Activated CD4-positive, alpha-beta memory T cell treated with anti-CD3 and anti-CD28 coated beads, Interleukin-2, amount 10 ng/mL, durations not matched to agents 7 days and 5 days (primary cell): ENCODE data around the gene NELFCD. TPM values are rescaled to one million over a fixed set of nuclear protein-coding genes. Genes with fewer than 3 reads are reported as not detected.

Experiments
- CTCF ChIA-PET: fragments of 350-600 bp; sonication (Branson Sonifier 250); formaldehyde crosslinking; loops from one replicate; lab custom pipeline; 2021; ENCODE audit warnings: antibody characterized with exemption, inconsistent platforms; lab: Charles Lee
- POLR2A ChIA-PET: fragments of 350-600 bp; sonication (Branson Sonifier 250); formaldehyde crosslinking; loops from one replicate; lab custom pipeline; 2021; ENCODE audit warnings: antibody characterized with exemption; lab: Charles Lee
- DNase-seq: peaks from one replicate; pipeline ENCODE4 v3.0.0-alpha.2; 2020
- H3K27ac Mint-ChIP-seq: one replicate; pipeline ENCODE4 v1.8.0; 2021; ENCODE audit warnings: mild to moderate bottlenecking, mixed read lengths
- H3K27me3 Mint-ChIP-seq: one replicate; pipeline ENCODE4 v1.8.0; 2021; ENCODE audit warnings: mixed read lengths
- H3K36me3 Mint-ChIP-seq: one replicate; pipeline ENCODE4 v1.8.0; 2021; ENCODE audit warnings: low read depth, mixed read lengths
- H3K4me1 Mint-ChIP-seq: one replicate; pipeline ENCODE4 v1.8.0; 2021; ENCODE audit warnings: mixed read lengths
- H3K4me3 Mint-ChIP-seq: one replicate; pipeline ENCODE4 v1.8.0; 2021; ENCODE audit warnings: mild to moderate bottlenecking, mixed read lengths
- H3K9me3 Mint-ChIP-seq: one replicate; pipeline ENCODE4 v1.8.0; 2021; ENCODE audit warnings: mixed read lengths
- total RNA-seq, 2 experiments: library from RNA; stranded (reverse); gene quantifications; one replicate each; pipeline ENCODE4 v1.2.3, GENCODE V29; 2021

Gene NELFCD
- total RNA-seq, 2 experiments from 2014 or later: 63.3 to 69.0 TPM

GRCh38 chr20:59017493-59018231 lies 36.6 kb downstream of the NELFCD start:
- ChIA-PET CTCF (interaction anchor here (1.0 kb wide), 1 partner anchor 15 kb away, joined by 3 read pairs; the partner anchor contains the start of gene ATP5F1E), POLR2A (interaction anchor here (1.6 to 2.2 kb wide), 3 partner anchors 9 to 28 kb away, joined by 4 to 12 read pairs (median 6); partner anchors contain the start of gene ATP5F1E)
- H3K4me3 Mint-ChIP-seq: no peak overlapping the region
- H3K27me3 Mint-ChIP-seq: no peaks in the 10 kb centered on the region
- peaks cover 12% of the 10 kb centered on the region for H3K36me3 Mint-ChIP-seq
- no peak overlapping the region for H3K27ac Mint-ChIP-seq
- no peaks in the 10 kb centered on the region for H3K9me3 Mint-ChIP-seq
- peaks cover 37% of the 10 kb centered on the region for H3K4me1 Mint-ChIP-seq
- DNase-seq: no peak

- Mint-ChIP-seq H3K4me3 (no peak overlapping the region), H3K27ac (no peak overlapping the region), H3K36me3 (peaks cover 22% of the 10 kb centered on the region), H3K4me1 (peaks cover 28% of the 10 kb centered on the region), H3K9me3 (no peaks in the 10 kb centered on the region), H3K27me3 (no peaks in the 10 kb centered on the region)
- CTCF ChIA-PET: no interaction called here
- POLR2A ChIA-PET: interaction anchor here (1.3 to 1.6 kb wide), 2 partner anchors 13 to 14 kb away, joined by 4 to 12 read pairs; partner anchors contain the start of gene ATP5F1E
- no peak for DNase-seq
Observed at GRCh38 chr20:59018817-59019216, 37.8 kb downstream of the NELFCD start.

GRCh38 chr20:59019217-59019616 lies 38.2 kb downstream of the NELFCD start, which contains the start of gene TUBB1:
TSS of gene TUBB1 (plus strand) at chr20:59019429. CDS start at chr20:59019523, 94 bp downstream.
- no peak for DNase-seq
- peaks cover 26% of the 10 kb centered on the region for H3K36me3 Mint-ChIP-seq
- peaks cover 24% of the 10 kb centered on the region for H3K4me1 Mint-ChIP-seq
- H3K4me3 Mint-ChIP-seq: no peak within 1 kb of the TSS
- no peaks in the 10 kb centered on the region for H3K27me3 Mint-ChIP-seq
- CTCF ChIA-PET: no interaction called here
- POLR2A ChIA-PET: interaction anchor here (1.2 to 1.3 kb wide), 2 partner anchors 10 to 13 kb away, joined by 4 read pairs; partner anchors contain the start of gene ATP5F1E
- no peaks in the 10 kb centered on the region for H3K9me3 Mint-ChIP-seq
- no peak within 1 kb of the TSS for H3K27ac Mint-ChIP-seq

GRCh38 chr20:59020938-59021551 lies 40.0 kb downstream of the NELFCD start:
- DNase-seq: no peak
- Mint-ChIP-seq H3K27me3 (no peaks in the 10 kb centered on the region), H3K9me3 (no peaks in the 10 kb centered on the region), H3K36me3 (peaks cover 38% of the 10 kb centered on the region), H3K4me1 (peaks cover 20% of the 10 kb centered on the region), H3K27ac (no peak overlapping the region), H3K4me3 (no peak overlapping the region)
- CTCF ChIA-PET: no interaction called here
- POLR2A ChIA-PET: no interaction called here

GRCh38 chr20:59022754-59023153 lies 41.7 kb downstream of the NELFCD start:
- no peak overlapping the region for H3K27ac Mint-ChIP-seq
- DNase-seq: no peak
- peaks cover 17% of the 10 kb centered on the region for H3K4me1 Mint-ChIP-seq
- H3K36me3 Mint-ChIP-seq: peaks cover 54% of the 10 kb centered on the region
- ChIA-PET CTCF (no interaction called here), POLR2A (interaction anchor here (1.2 to 1.9 kb wide), 2 partner anchors 9 to 40 kb away, joined by 4 read pairs; partner anchors contain the start of gene ATP5F1E)
- H3K4me3 Mint-ChIP-seq: no peak overlapping the region
- H3K27me3 Mint-ChIP-seq: no peaks in the 10 kb centered on the region
- H3K9me3 Mint-ChIP-seq: no peaks in the 10 kb centered on the region

GRCh38 chr20:59023616-59024015 lies 42.6 kb downstream of the NELFCD start:
- POLR2A ChIA-PET: interaction anchor here (1.2 kb wide), 1 partner anchor 9 kb away, joined by 4 read pairs; the partner anchor contains the start of gene ATP5F1E
- H3K4me1 Mint-ChIP-seq: peaks cover 25% of the 10 kb centered on the region

GRCh38 chr20:59024111-59024530 lies 43.1 kb downstream of the NELFCD start:
- H3K36me3 Mint-ChIP-seq: peaks cover 65% of the 10 kb centered on the region
- POLR2A ChIA-PET: interaction anchor here (1.0 to 1.2 kb wide), 2 partner anchors 8 to 41 kb away, joined by 3 to 4 read pairs; partner anchors contain the start of gene ATP5F1E

More at GRCh38 chr20:59023616-59024015, 42.6 kb downstream of the NELFCD start:
- CTCF ChIA-PET: no interaction called here
- Mint-ChIP-seq H3K27ac (no peak overlapping the region), H3K9me3 (no peaks in the 10 kb centered on the region), H3K27me3 (no peaks in the 10 kb centered on the region), H3K36me3 (peaks cover 60% of the 10 kb centered on the region), H3K4me3 (no peak overlapping the region)
- DNase-seq: no peak

GRCh38 chr20:59025086-59025485 lies 44.0 kb downstream of the NELFCD start:
- Mint-ChIP-seq H3K36me3 (peaks cover 75% of the 10 kb centered on the region), H3K4me1 (peaks cover 40% of the 10 kb centered on the region), H3K27ac (no peak overlapping the region), H3K9me3 (no peaks in the 10 kb centered on the region), H3K4me3 (no peak overlapping the region), H3K27me3 (no peaks in the 10 kb centered on the region)
- ChIA-PET CTCF (no interaction called here), POLR2A (interaction anchor here (1.0 kb wide), 1 partner anchor 42 kb away, joined by 3 read pairs; no protein-coding TSS in a partner anchor)
- DNase-seq: no peak

More at GRCh38 chr20:59024111-59024530, 43.1 kb downstream of the NELFCD start:
- DNase-seq: no peak
- CTCF ChIA-PET: no interaction called here
- Mint-ChIP-seq H3K4me3 (no peak overlapping the region), H3K27me3 (no peaks in the 10 kb centered on the region), H3K9me3 (no peaks in the 10 kb centered on the region), H3K4me1 (peaks cover 30% of the 10 kb centered on the region), H3K27ac (no peak overlapping the region)

- peaks cover 79% of the 10 kb centered on the region for H3K36me3 Mint-ChIP-seq
- no peak for DNase-seq
Observed at GRCh38 chr20:59025511-59025910, 44.5 kb downstream of the NELFCD start.

GRCh38 chr20:59026904-59027740 lies 46.1 kb downstream of the NELFCD start:
- H3K27me3 Mint-ChIP-seq: no peaks in the 10 kb centered on the region
- peaks cover 82% of the 10 kb centered on the region for H3K36me3 Mint-ChIP-seq
- no peak for DNase-seq
- ChIA-PET POLR2A (interaction anchor here (2.0 kb wide), 1 partner anchor 13 kb away, joined by 7 read pairs; no protein-coding TSS in a partner anchor), CTCF (no interaction called here)
- no peak overlapping the region for H3K4me3 Mint-ChIP-seq
- peaks cover 52% of the 10 kb centered on the region for H3K4me1 Mint-ChIP-seq
- no peak overlapping the region for H3K27ac Mint-ChIP-seq
- H3K9me3 Mint-ChIP-seq: no peaks in the 10 kb centered on the region

More at GRCh38 chr20:59025511-59025910, 44.5 kb downstream of the NELFCD start:
- H3K9me3 Mint-ChIP-seq: no peaks in the 10 kb centered on the region
- CTCF ChIA-PET: no interaction called here
- H3K27ac Mint-ChIP-seq: no peak overlapping the region
- no peaks in the 10 kb centered on the region for H3K27me3 Mint-ChIP-seq
- no peak overlapping the region for H3K4me3 Mint-ChIP-seq
- peaks cover 44% of the 10 kb centered on the region for H3K4me1 Mint-ChIP-seq
- POLR2A ChIA-PET: no interaction called here

GRCh38 chr20:59027741-59028320 lies 46.8 kb downstream of the NELFCD start:
- Mint-ChIP-seq H3K27me3 (no peaks in the 10 kb centered on the region), H3K4me1 (peaks cover 55% of the 10 kb centered on the region), H3K27ac (no peak overlapping the region), H3K9me3 (no peaks in the 10 kb centered on the region), H3K4me3 (no peak overlapping the region), H3K36me3 (peaks cover 79% of the 10 kb centered on the region)
- DNase-seq: no peak
- ChIA-PET CTCF (no interaction called here), POLR2A (interaction anchor here (1.8 to 2.0 kb wide), 2 partner anchors 8 to 14 kb away, joined by 4 to 7 read pairs; partner anchors contain the start of gene TUBB1)

- CTCF ChIA-PET: interaction anchor here (0.7 to 1.0 kb wide), 2 partner anchors 159 to 179 kb away, joined by 3 read pairs; no protein-coding TSS in a partner anchor
- POLR2A ChIA-PET: interaction anchor here (0.9 to 2.0 kb wide), 4 partner anchors 9 to 46 kb away, joined by 4 to 7 read pairs (median 4); partner anchors contain the start of genes PRELID3B and TUBB1
- peaks cover 72% of the 10 kb centered on the region for H3K36me3 Mint-ChIP-seq
- peak overlapping the region; percentile 50 for H3K4me3 Mint-ChIP-seq
- H3K27ac Mint-ChIP-seq: no peak overlapping the region
- DNase-seq: no peak
- peaks cover 59% of the 10 kb centered on the region for H3K4me1 Mint-ChIP-seq
- H3K9me3 Mint-ChIP-seq: no peaks in the 10 kb centered on the region
- H3K27me3 Mint-ChIP-seq: no peaks in the 10 kb centered on the region
Observed at GRCh38 chr20:59028812-59029211, 47.8 kb downstream of the NELFCD start.
